Caco-2 (cell line): Measurements from ENCODE around the gene GART. TPM values are rescaled to one million over a fixed set of nuclear protein-coding genes. Genes with fewer than 3 reads are reported as not detected.

Experiments
- BruUV-seq: library from RNA; stranded (reverse); fragments of 400-500 nt; replicated peaks from 2 replicates; lab custom pipeline; 2021; lab: Mats Ljungman, UMichigan
- CTCF ChIA-PET: fragments of 300-600 bp; sonication (Branson Sonifier 250); formaldehyde crosslinking; loops from one replicate; lab custom pipeline; 2022; ENCODE audit warnings: antibody characterized with exemption; lab: Charles Lee
- POLR2A ChIA-PET: fragments of 300-600 bp; sonication (Branson Sonifier 250); formaldehyde crosslinking; loops from one replicate; lab custom pipeline; 2022; ENCODE audit warnings: antibody characterized with exemption; lab: Charles Lee
- DNase-seq, 2 experiments: peaks; one replicate each; pipeline versions ENCODE4 v3.0.0 to v3.0.0-alpha.2; 2020 to 2022
- H3K27me3 ChIP-seq: replicated peaks from 2 replicates; pipeline ENCODE4 v1.6.0; 2011; ENCODE audit warnings: low read length; ENCODE audit not compliant: control insufficient read depth, insufficient read depth
- H3K36me3 ChIP-seq: 2 replicates; pipeline ENCODE4 v1.5.1; 2011; ENCODE audit warnings: low read length; ENCODE audit not compliant: control insufficient read depth, insufficient read depth
- H3K4me1 ChIP-seq: fragments of 250-450 bp; sonication (Bioruptor Pico); 2 replicates; pipeline ENCODE4 v1.5.1; 2020; ENCODE audit warnings: mild to moderate bottlenecking
- H3K4me3 ChIP-seq: 2 replicates; pipeline ENCODE4 v1.5.1; 2011; ENCODE audit warnings: low read depth, mild to moderate bottlenecking, control low read depth, low read length
- H3K9me3 ChIP-seq: fragments of 250-450 bp; sonication (Bioruptor Pico); 2 replicates; pipeline ENCODE4 v1.5.1; 2020; ENCODE audit warnings: mild to moderate bottlenecking, moderate library complexity
- H3K27ac Mint-ChIP-seq: one replicate; pipeline ENCODE4 v1.8.0; 2022; ENCODE audit warnings: mixed read lengths; ENCODE audit not compliant: unreplicated experiment
- H3K27me3 Mint-ChIP-seq: one replicate; pipeline ENCODE4 v1.8.0; 2022; ENCODE audit warnings: mixed read lengths; ENCODE audit not compliant: insufficient read depth, unreplicated experiment
- H3K36me3 Mint-ChIP-seq: one replicate; pipeline ENCODE4 v1.8.0; 2022; ENCODE audit warnings: mild to moderate bottlenecking, mixed read lengths; ENCODE audit not compliant: insufficient read depth, unreplicated experiment
- H3K4me1 Mint-ChIP-seq: one replicate; pipeline ENCODE4 v1.8.0; 2022; ENCODE audit warnings: low read depth, mixed read lengths; ENCODE audit not compliant: unreplicated experiment
- H3K4me3 Mint-ChIP-seq: one replicate; pipeline ENCODE4 v1.8.0; 2022; ENCODE audit warnings: mild to moderate bottlenecking, moderate library complexity, mixed read lengths; ENCODE audit not compliant: unreplicated experiment
- H3K9me3 Mint-ChIP-seq: one replicate; pipeline ENCODE4 v1.8.0; 2022; ENCODE audit warnings: mixed read lengths; ENCODE audit not compliant: unreplicated experiment
- intact Hi-C: fragments of 100-400 bp; cut with micrococcal nuclease; formaldehyde crosslinking; loops from one replicate; pipeline ENCODE4 v1.10.0; 2022; ENCODE audit not compliant: unreplicated experiment
- total RNA-seq: library from RNA; stranded (reverse); gene quantifications from 2 replicates; pipeline ENCODE4 v1.2.3, GENCODE V29; 2022
- TF ChIP-seq, protein P1 (sequence below), 2 experiments: fragments of 200-600 bp in 1 of 2; IDR thresholded peaks; 1 replicate in 1 of 2; 2 replicates in 1 of 2; pipeline versions ENCODE4 v1.5.1 to v1.8.0; 2011 to 2022; ENCODE audit warnings: antibody characterized with exemption in 1 of 2, control low read depth in 1 of 2, inconsistent platforms in 1 of 2, low read depth in 1 of 2, low read length in 1 of 2, mild to moderate bottlenecking in 1 of 2, moderate library complexity in 1 of 2; ENCODE audit not compliant: insufficient read depth in 1 of 2, severe bottlenecking in 1 of 2, unreplicated experiment in 1 of 2

Gene GART
- total RNA-seq, 1 experiment from 2014 or later = 134 TPM

GRCh38 chr21:33572350-33572749, 30.4 kb upstream of the GART start:
- no peak for DNase-seq
- intact Hi-C loops = no loop called here
- peak overlapping the region; percentile 55 for H3K27ac Mint-ChIP-seq
- CTCF ChIA-PET = no interaction called here
- H3K4me1 ChIP-seq = peaks cover 11% of the 10 kb centered on the region
- no peak overlapping the region for H3K4me3 Mint-ChIP-seq
- peaks cover 87% of the 10 kb centered on the region for H3K36me3 Mint-ChIP-seq
- TF ChIP-seq, protein P1, sequence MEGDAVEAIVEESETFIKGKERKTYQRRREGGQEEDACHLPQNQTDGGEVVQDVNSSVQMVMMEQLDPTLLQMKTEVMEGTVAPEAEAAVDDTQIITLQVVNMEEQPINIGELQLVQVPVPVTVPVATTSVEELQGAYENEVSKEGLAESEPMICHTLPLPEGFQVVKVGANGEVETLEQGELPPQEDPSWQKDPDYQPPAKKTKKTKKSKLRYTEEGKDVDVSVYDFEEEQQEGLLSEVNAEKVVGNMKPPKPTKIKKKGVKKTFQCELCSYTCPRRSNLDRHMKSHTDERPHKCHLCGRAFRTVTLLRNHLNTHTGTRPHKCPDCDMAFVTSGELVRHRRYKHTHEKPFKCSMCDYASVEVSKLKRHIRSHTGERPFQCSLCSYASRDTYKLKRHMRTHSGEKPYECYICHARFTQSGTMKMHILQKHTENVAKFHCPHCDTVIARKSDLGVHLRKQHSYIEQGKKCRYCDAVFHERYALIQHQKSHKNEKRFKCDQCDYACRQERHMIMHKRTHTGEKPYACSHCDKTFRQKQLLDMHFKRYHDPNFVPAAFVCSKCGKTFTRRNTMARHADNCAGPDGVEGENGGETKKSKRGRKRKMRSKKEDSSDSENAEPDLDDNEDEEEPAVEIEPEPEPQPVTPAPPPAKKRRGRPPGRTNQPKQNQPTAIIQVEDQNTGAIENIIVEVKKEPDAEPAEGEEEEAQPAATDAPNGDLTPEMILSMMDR (IDR thresholded peaks at IDR 0.05; ENCODE audit: insufficient read depth in 1 of 2, low read depth in 1 of 2, low read length in 1 of 2, severe bottlenecking in 1 of 2, unreplicated experiment in 1 of 2) = no peak
- H3K9me3 Mint-ChIP-seq = no peaks in the 10 kb centered on the region
- no peaks in the 10 kb centered on the region for H3K27me3 ChIP-seq
- H3K4me1 Mint-ChIP-seq = peaks cover 6% of the 10 kb centered on the region
- POLR2A ChIA-PET = no interaction called here
- H3K4me3 ChIP-seq = no peak overlapping the region
- no peaks in the 10 kb centered on the region for H3K27me3 Mint-ChIP-seq
- H3K9me3 ChIP-seq = no peaks in the 10 kb centered on the region
- H3K36me3 ChIP-seq = no peaks in the 10 kb centered on the region; the same call in 1 of the 2 replicates
- BruUV-seq = no TSS peak

GRCh38 chr21:33569991-33570390, 28.1 kb upstream of the GART start:
- H3K27me3 Mint-ChIP-seq = no peaks in the 10 kb centered on the region
- TF ChIP-seq, protein P1 (IDR thresholded peaks at IDR 0.05; ENCODE audit: insufficient read depth in 1 of 2, low read depth in 1 of 2, low read length in 1 of 2, severe bottlenecking in 1 of 2, unreplicated experiment in 1 of 2) = no peak
- Histone ChIP-seq H3K9me3 (no peaks in the 10 kb centered on the region), H3K27me3 (no peaks in the 10 kb centered on the region), H3K36me3 (no peaks in the 10 kb centered on the region; the same call in 1 of the 2 replicates), H3K4me1 (no peaks in the 10 kb centered on the region), H3K4me3 (no peak overlapping the region)
- no TSS peak for BruUV-seq
- DNase-seq = no peak
- H3K4me1 Mint-ChIP-seq = no peaks in the 10 kb centered on the region
- CTCF ChIA-PET = interaction anchor here (1.2 kb wide), 1 partner anchor 36 kb away, joined by 4 read pairs; no protein-coding TSS in a partner anchor
- H3K9me3 Mint-ChIP-seq = no peaks in the 10 kb centered on the region
- POLR2A ChIA-PET = no interaction called here
- H3K36me3 Mint-ChIP-seq = peaks cover 67% of the 10 kb centered on the region
- H3K27ac Mint-ChIP-seq = no peak overlapping the region
- no peak overlapping the region for H3K4me3 Mint-ChIP-seq
- intact Hi-C loops = no loop called here

- no peaks in the 10 kb centered on the region for H3K9me3 ChIP-seq
- CTCF ChIA-PET = no interaction called here
- Mint-ChIP-seq H3K36me3 (peaks cover 64% of the 10 kb centered on the region), H3K27ac (no peak overlapping the region), H3K4me3 (no peak overlapping the region), H3K9me3 (no peaks in the 10 kb centered on the region), H3K4me1 (no peaks in the 10 kb centered on the region), H3K27me3 (no peaks in the 10 kb centered on the region)
- no peaks in the 10 kb centered on the region; the same call in 1 of the 2 replicates for H3K36me3 ChIP-seq
- H3K4me1 ChIP-seq = no peaks in the 10 kb centered on the region
- H3K27me3 ChIP-seq = no peaks in the 10 kb centered on the region
- POLR2A ChIA-PET = no interaction called here
- no peak for DNase-seq
- no peak overlapping the region for H3K4me3 ChIP-seq
- TF ChIP-seq, protein P1 (IDR thresholded peaks at IDR 0.05; ENCODE audit: insufficient read depth in 1 of 2, low read depth in 1 of 2, low read length in 1 of 2, severe bottlenecking in 1 of 2, unreplicated experiment in 1 of 2) = no peak
- intact Hi-C loops = no loop called here
- BruUV-seq = no TSS peak
Measured at GRCh38 chr21:33568448-33568847, 26.5 kb upstream of the GART start.
